SU-DHL-6 (cell line): ENCODE measurements around the gene METRN.

Source experiments
- H2AFZ ChIP-seq: fragments of 200-600 bp; sonication (generic); 2 replicates; pipeline ENCODE4 v1.6.1; 2014; ENCODE audit warnings: low read depth, mild to moderate bottlenecking, moderate library complexity, mixed read lengths, antibody characterized with exemption, low read length; ENCODE audit not compliant: severe bottlenecking
- H3F3A ChIP-seq: fragments of 200-600 bp; shearing (Covaris generic); 2 replicates; pipeline ENCODE4 v1.6.0; 2016; ENCODE audit warnings: antibody characterized with exemption, mild to moderate bottlenecking; ENCODE audit not compliant: insufficient read depth
- H3K27ac ChIP-seq: fragments of 200-600 bp; sonication (generic); 2 replicates; pipeline ENCODE4 v1.5.1; 2016; ENCODE audit warnings: low read depth, mild to moderate bottlenecking, low read length, moderate library complexity, mixed read lengths
- H3K27me3 ChIP-seq: fragments of 200-600 bp; sonication (generic), shearing (Covaris generic); 2 replicates; pipeline ENCODE4 v1.6.0; 2014; ENCODE audit warnings: mild to moderate bottlenecking, low read length
- H3K36me3 ChIP-seq: fragments of 200-600 bp; sonication (generic); 2 replicates; pipeline ENCODE4 v1.6.1; 2014; ENCODE audit warnings: mild to moderate bottlenecking, low read length, mixed read lengths
- H3K4me2 ChIP-seq: fragments of 300-600, 200-600 bp; shearing (Covaris generic), sonication (generic); 2 replicates; pipeline ENCODE4 v1.6.0; 2014; ENCODE audit warnings: low read length, low read depth, mild to moderate bottlenecking; ENCODE audit not compliant: poor library complexity, severe bottlenecking
- H3K4me3 ChIP-seq: fragments of 200-600 bp; sonication (generic); 2 replicates; pipeline ENCODE4 v1.5.1; 2014; ENCODE audit warnings: antibody characterized with exemption, low read length, mild to moderate bottlenecking, mixed read lengths; ENCODE audit not compliant: insufficient read depth, poor library complexity, severe bottlenecking
- H3K79me2 ChIP-seq: fragments of 200-600 bp; sonication (generic); 2 replicates; pipeline ENCODE4 v1.6.1; 2014; ENCODE audit warnings: mild to moderate bottlenecking, low read length, moderate library complexity; ENCODE audit not compliant: insufficient read depth
- H3K9ac ChIP-seq: fragments of 200-600 bp; sonication (generic); 2 replicates; pipeline ENCODE4 v1.7.0; 2014; ENCODE audit warnings: mild to moderate bottlenecking, low read length
- H3K9me2 ChIP-seq: fragments of 200-600 bp; sonication (generic); replicated peaks from 2 replicates; pipeline ENCODE4 v1.6.1; 2014; ENCODE audit warnings: low read length; ENCODE audit not compliant: insufficient read depth
- H3K9me3 ChIP-seq: fragments of 200-600 bp; sonication (generic); 2 replicates; pipeline ENCODE4 v1.6.1; 2014; ENCODE audit warnings: low read length, mixed read lengths; ENCODE audit not compliant: insufficient read depth
- H4K20me1 ChIP-seq: fragments of 200-600 bp; sonication (generic); 2 replicates; pipeline ENCODE4 v1.6.1; 2014; ENCODE audit warnings: low read depth, mild to moderate bottlenecking, antibody characterized with exemption, low read length, moderate library complexity, mixed read lengths
- EZH2phosphoT487 ChIP-seq: fragments of 200-600 bp; sonication (generic), shearing (Covaris generic); conservative IDR thresholded peaks from 2 replicates; pipeline ENCODE4 v1.6.1; 2018; ENCODE audit warnings: mild to moderate bottlenecking, antibody characterized with exemption, low read length, moderate library complexity, mixed read lengths
- TF ChIP-seq, protein P1 (sequence below): fragments of 200-600 bp; sonication (generic); IDR thresholded peaks from one replicate; pipeline ENCODE4 v1.5.1; 2017; ENCODE audit warnings: antibody characterized with exemption, mild to moderate bottlenecking, low read length, moderate library complexity; ENCODE audit not compliant: insufficient read depth, poor library complexity, severe bottlenecking

Gene METRN

DNA sequence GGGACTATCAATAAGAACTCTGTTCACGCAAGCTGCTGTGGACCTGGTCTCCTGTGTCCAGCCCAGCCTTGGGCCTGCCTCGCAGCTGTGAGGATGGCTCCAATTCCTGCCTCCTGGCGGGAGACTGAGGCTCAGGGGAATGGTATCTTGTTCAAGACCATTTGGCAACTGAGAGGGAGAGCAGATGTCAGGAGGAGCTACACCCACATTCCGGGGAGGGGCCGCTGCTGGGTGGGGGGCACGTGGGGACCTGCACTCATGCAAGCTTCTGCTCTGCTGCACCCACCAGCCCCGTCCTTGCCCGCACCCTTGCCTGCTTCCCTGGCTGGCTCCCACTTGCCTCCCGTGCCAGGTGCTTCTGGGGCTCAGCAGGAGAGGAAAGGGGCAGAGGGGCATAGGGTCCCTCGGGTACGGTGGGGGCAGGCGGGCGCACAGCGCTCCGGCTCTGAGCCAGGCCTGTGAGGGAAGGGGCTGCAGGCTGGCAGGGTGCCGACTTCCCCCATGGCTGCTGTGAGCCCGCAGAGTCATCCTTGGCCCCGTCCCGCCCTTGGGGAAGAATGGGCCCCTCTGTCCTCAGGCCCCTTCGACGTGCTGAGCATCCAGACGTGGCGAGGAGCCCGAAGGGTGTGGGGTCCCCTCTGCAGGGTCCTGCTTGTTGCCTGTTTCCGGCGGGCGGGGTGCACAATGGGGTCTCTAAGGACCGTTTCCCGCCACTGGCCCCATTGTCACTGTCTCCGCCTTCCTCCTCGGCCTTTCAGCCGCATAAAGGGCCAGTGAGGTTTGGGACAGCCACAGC lies 2.7 kb downstream of the METRN start:
- Histone ChIP-seq H3K27me3 (no peaks in the 10 kb centered on the region), H3K9ac (no peak overlapping the region), H3K4me3 (no peak overlapping the region), H3K4me2 (no peak overlapping the region), H2AFZ (no peak overlapping the region), H3K79me2 (no peaks in the 10 kb centered on the region), H4K20me1 (no peaks in the 10 kb centered on the region; the same call in 1 of the 2 replicates), H3K9me3 (no peaks in the 10 kb centered on the region), H3K36me3 (no peaks in the 10 kb centered on the region), H3F3A (0 out of 2 replicates have a peak, but pooled peaks cover 3% of the 10 kb centered on the region), H3K9me2 (no peaks in the 10 kb centered on the region), H3K27ac (no peak overlapping the region)
- no peak for TF ChIP-seq EZH2phosphoT487
- TF ChIP-seq, protein P1, sequence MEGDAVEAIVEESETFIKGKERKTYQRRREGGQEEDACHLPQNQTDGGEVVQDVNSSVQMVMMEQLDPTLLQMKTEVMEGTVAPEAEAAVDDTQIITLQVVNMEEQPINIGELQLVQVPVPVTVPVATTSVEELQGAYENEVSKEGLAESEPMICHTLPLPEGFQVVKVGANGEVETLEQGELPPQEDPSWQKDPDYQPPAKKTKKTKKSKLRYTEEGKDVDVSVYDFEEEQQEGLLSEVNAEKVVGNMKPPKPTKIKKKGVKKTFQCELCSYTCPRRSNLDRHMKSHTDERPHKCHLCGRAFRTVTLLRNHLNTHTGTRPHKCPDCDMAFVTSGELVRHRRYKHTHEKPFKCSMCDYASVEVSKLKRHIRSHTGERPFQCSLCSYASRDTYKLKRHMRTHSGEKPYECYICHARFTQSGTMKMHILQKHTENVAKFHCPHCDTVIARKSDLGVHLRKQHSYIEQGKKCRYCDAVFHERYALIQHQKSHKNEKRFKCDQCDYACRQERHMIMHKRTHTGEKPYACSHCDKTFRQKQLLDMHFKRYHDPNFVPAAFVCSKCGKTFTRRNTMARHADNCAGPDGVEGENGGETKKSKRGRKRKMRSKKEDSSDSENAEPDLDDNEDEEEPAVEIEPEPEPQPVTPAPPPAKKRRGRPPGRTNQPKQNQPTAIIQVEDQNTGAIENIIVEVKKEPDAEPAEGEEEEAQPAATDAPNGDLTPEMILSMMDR: no peak

DNA sequence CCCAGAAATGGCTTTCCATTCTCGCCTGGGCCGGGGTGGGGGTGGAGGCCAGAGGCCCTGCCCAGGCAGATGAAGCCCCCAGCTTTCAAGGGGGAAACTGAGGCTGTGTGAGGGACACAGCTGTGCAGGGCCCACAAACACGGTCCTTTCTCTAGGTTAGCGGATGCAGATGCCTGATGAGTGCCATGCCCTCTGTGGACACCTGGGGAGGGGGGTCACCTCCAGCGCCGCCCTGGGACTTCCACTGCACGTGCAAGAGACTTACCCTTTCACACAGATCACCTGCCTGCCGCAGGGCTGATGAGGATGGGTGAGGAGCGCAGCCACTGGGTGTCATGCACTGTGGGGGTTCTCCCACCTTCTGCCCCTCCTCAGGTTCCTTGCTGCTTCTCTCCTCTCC lies 3.5 kb downstream of the METRN start:
- H2AFZ ChIP-seq: no peak overlapping the region
- no peaks in the 10 kb centered on the region for H3K9me2 ChIP-seq
- no peak overlapping the region for H3K4me3 ChIP-seq
- H3K4me2 ChIP-seq: no peak overlapping the region
- no peaks in the 10 kb centered on the region for H3K27me3 ChIP-seq
- H3K79me2 ChIP-seq: no peaks in the 10 kb centered on the region
- 0 out of 2 replicates have a peak, but pooled peaks cover 3% of the 10 kb centered on the region for H3F3A ChIP-seq
- H3K9me3 ChIP-seq: no peaks in the 10 kb centered on the region
- H3K9ac ChIP-seq: no peak overlapping the region
- no peak overlapping the region for H3K27ac ChIP-seq
- no peaks in the 10 kb centered on the region for H3K36me3 ChIP-seq
- TF ChIP-seq, protein P1: no peak
- no peak for TF ChIP-seq EZH2phosphoT487
- H4K20me1 ChIP-seq: no peaks in the 10 kb centered on the region; the same call in 1 of the 2 replicates

DNA sequence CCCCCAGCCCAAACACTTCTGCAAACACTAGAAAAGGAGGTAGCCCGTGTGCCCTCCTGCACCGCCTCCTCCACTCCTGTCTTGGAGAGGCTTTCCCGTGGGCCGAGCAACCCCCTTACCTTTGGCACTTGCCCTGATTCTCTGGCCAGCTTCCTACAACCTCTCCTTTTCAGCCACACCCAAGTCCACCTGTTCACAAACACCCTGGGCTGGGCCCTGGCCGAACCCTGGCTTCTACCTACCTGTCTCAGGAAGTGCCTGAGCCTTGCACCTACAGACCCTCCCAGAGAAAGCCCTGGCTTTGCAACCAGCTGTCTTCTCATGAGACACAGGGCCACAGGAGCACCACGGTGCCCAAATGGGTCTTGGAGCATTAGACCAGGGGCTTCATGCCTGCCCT lies 4.0 kb downstream of the METRN start:
- H3F3A ChIP-seq: 0 out of 2 replicates have a peak, but pooled peaks cover 3% of the 10 kb centered on the region
- no peaks in the 10 kb centered on the region for H3K9me3 ChIP-seq
- no peaks in the 10 kb centered on the region for H3K27me3 ChIP-seq
- H3K27ac ChIP-seq: no peak overlapping the region
- no peaks in the 10 kb centered on the region for H3K9me2 ChIP-seq
- no peak overlapping the region for H3K9ac ChIP-seq
- H2AFZ ChIP-seq: no peak overlapping the region
- no peak overlapping the region for H3K4me2 ChIP-seq
- no peak overlapping the region for H3K4me3 ChIP-seq
- no peaks in the 10 kb centered on the region for H3K79me2 ChIP-seq
- H4K20me1 ChIP-seq: no peaks in the 10 kb centered on the region; the same call in 1 of the 2 replicates
- H3K36me3 ChIP-seq: no peaks in the 10 kb centered on the region
- TF ChIP-seq EZH2phosphoT487: no peak
- TF ChIP-seq, protein P1: no peak
